Tibial artery (tissue), 4 donors: ENCODE results near the gene PDIA5.
A peak's percentile ranks its signal among the peaks of the same experiment; 100 is the strongest.

ENCODE experiments used
- DNase-seq, 2 donors: peaks; one replicate each; pipeline ENCODE4 v3.0.0-alpha.2; 2019
- H3K27ac ChIP-seq, 2 donors: fragments of 200-600 bp; sonication (generic) in 1 of 2; 1 replicate in 1 of 2; 2 replicates in 1 of 2; pipeline ENCODE4 v1.5.1; 2018 to 2019; ENCODE audit warnings: mild to moderate bottlenecking in 1 of 2
- H3K27me3 ChIP-seq, 2 donors: fragments of 200-600 bp; sonication (generic) in 1 of 2; one replicate each; pipeline versions ENCODE4 v1.5.1 to v1.6.0; 2016 to 2019
- H3K36me3 ChIP-seq, 3 donors: fragments of 200-600 bp; sonication (generic) in 2 of 3; one replicate each; pipeline ENCODE4 v1.5.1; 2016 to 2019; ENCODE audit warnings: mild to moderate bottlenecking in 2 of 3
- H3K4me1 ChIP-seq, 4 donors: fragments of 200-600 bp; sonication (generic) in 2 of 4; 1 replicate in 3 of 4; 2 replicates in 1 of 4; pipeline ENCODE4 v1.5.1; 2016 to 2019
- H3K4me3 ChIP-seq, 2 donors: fragments of 200-600 bp; sonication (generic) in 1 of 2; 1 replicate in 1 of 2; 2 replicates in 1 of 2; pipeline ENCODE4 v1.5.1; 2018 to 2019; ENCODE audit warnings: mild to moderate bottlenecking in 2 of 2
- H3K9me3 ChIP-seq, 3 donors: fragments of 200-600 bp; sonication (generic) in 1 of 3; one replicate each; pipeline ENCODE4 v1.5.1; 2016 to 2019
- CTCF ChIP-seq, 2 experiments: fragments of 200-600 bp in 1 of 2; fragments of 450-650 bp in 1 of 2; IDR thresholded peaks; one replicate each; pipeline ENCODE4 v1.5.1; 2017 to 2019; ENCODE audit warnings: antibody characterized with exemption in 2 of 2, mild to moderate bottlenecking in 1 of 2, moderate library complexity in 1 of 2
- intact Hi-C: fragments of 100-400 bp; cut with DNase I; formaldehyde crosslinking; loops from one replicate; pipeline ENCODE4 v1.15.0; 2023; ENCODE audit warnings: low total_unique reads

Gene PDIA5

GRCh38 chr3:123088387-123088786, 21.6 kb downstream of the PDIA5 start:
- no peaks in the 10 kb centered on the region for H3K27me3 ChIP-seq
- H3K4me3 ChIP-seq, result no peak overlapping the region
- peak overlapping the region; percentile 65 to 68 for H3K27ac ChIP-seq
- peaks cover 0 to 78% (median 58%) of the 10 kb centered on the region in 4 donors for H3K4me1 ChIP-seq
- no peak for TF ChIP-seq CTCF (IDR thresholded peaks at IDR 0.05)
- peaks cover 0 to 11% (median 6%) of the 10 kb centered on the region in 3 donors for H3K36me3 ChIP-seq
- H3K9me3 ChIP-seq, result no peaks in the 10 kb centered on the region
- intact Hi-C loops, result no loop called here
- no peak for DNase-seq

GRCh38 chr3:123089611-123090331, 22.9 kb downstream of the PDIA5 start:
- Histone ChIP-seq H3K36me3 (peaks cover 0 to 18% (median 13%) of the 10 kb centered on the region in 3 donors), H3K4me1 (peaks cover 0 to 64% (median 45%) of the 10 kb centered on the region in 4 donors), H3K9me3 (no peaks in the 10 kb centered on the region), H3K27me3 (no peaks in the 10 kb centered on the region), H3K4me3 (no peak overlapping the region), H3K27ac (peak overlapping the region; percentile 68 to 76)
- intact Hi-C loops, result no loop called here
- no peak for TF ChIP-seq CTCF (IDR thresholded peaks at IDR 0.05)
- DNase-seq, result peak; percentile 71 to 91

GRCh38 chr3:123090728-123091531, 24.1 kb downstream of the PDIA5 start:
- Histone ChIP-seq H3K4me1 (peaks cover 0 to 55% (median 35%) of the 10 kb centered on the region in 4 donors), H3K9me3 (no peaks in the 10 kb centered on the region), H3K36me3 (peaks cover 0 to 18% (median 13%) of the 10 kb centered on the region in 3 donors), H3K27me3 (no peaks in the 10 kb centered on the region), H3K4me3 (no peak overlapping the region), H3K27ac (peak overlapping the region; percentile 68 to 76)
- no peak for TF ChIP-seq CTCF (IDR thresholded peaks at IDR 0.05)
- intact Hi-C loops, result no loop called here
- peak in 1 of 2 donors; percentile 43 for DNase-seq

GRCh38 chr3:123092243-123092642, 25.4 kb downstream of the PDIA5 start:
- DNase-seq, result peak in 1 of 2 donors; percentile 48
- Histone ChIP-seq H3K9me3 (no peaks in the 10 kb centered on the region), H3K4me3 (no peak overlapping the region), H3K27ac (peak overlapping the region in 1 of 2 donors; percentile 76), H3K4me1 (peaks cover 0 to 55% (median 43%) of the 10 kb centered on the region in 4 donors), H3K27me3 (no peaks in the 10 kb centered on the region), H3K36me3 (peaks cover 0 to 18% (median 13%) of the 10 kb centered on the region in 3 donors)
- intact Hi-C loops, result no loop called here
- TF ChIP-seq CTCF (IDR thresholded peaks at IDR 0.05), result no peak

- H3K4me3 ChIP-seq, result no peak overlapping the region
- peaks cover 0 to 18% (median 13%) of the 10 kb centered on the region in 3 donors for H3K36me3 ChIP-seq
- DNase-seq, result peak in 1 of 2 donors; percentile 9
- TF ChIP-seq CTCF (IDR thresholded peaks at IDR 0.05), result no peak
- no peaks in the 10 kb centered on the region for H3K27me3 ChIP-seq
- peaks cover 0 to 63% (median 55%) of the 10 kb centered on the region in 4 donors for H3K4me1 ChIP-seq
- H3K9me3 ChIP-seq, result no peaks in the 10 kb centered on the region
- no peak overlapping the region for H3K27ac ChIP-seq
- intact Hi-C loops, result no loop called here
Measured at GRCh38 chr3:123093696-123094095, 26.9 kb downstream of the PDIA5 start.
